Pulmonary artery endothelial cell (primary cell): Measurements from ENCODE around the gene PAQR8. TPM values are rescaled to one million over a fixed set of nuclear protein-coding genes. Genes with fewer than 3 reads are reported as not detected.

Source experiments
- DNase-seq: peaks from one replicate; pipeline ENCODE4 v3.0.0-alpha.2; 2011; ENCODE audit warnings: low read depth, low spot score
- total RNA-seq: library from RNA; depleted of rRNA; stranded (reverse); fragments of >200 nt; gene quantifications from 2 replicates; pipeline ENCODE4 v1.2.3, GENCODE V29; 2014

The PAQR8 gene, protein sequence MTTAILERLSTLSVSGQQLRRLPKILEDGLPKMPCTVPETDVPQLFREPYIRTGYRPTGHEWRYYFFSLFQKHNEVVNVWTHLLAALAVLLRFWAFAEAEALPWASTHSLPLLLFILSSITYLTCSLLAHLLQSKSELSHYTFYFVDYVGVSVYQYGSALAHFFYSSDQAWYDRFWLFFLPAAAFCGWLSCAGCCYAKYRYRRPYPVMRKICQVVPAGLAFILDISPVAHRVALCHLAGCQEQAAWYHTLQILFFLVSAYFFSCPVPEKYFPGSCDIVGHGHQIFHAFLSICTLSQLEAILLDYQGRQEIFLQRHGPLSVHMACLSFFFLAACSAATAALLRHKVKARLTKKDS
- 4.2 and 7.5 TPM in 2 replicates for total RNA-seq

DNA sequence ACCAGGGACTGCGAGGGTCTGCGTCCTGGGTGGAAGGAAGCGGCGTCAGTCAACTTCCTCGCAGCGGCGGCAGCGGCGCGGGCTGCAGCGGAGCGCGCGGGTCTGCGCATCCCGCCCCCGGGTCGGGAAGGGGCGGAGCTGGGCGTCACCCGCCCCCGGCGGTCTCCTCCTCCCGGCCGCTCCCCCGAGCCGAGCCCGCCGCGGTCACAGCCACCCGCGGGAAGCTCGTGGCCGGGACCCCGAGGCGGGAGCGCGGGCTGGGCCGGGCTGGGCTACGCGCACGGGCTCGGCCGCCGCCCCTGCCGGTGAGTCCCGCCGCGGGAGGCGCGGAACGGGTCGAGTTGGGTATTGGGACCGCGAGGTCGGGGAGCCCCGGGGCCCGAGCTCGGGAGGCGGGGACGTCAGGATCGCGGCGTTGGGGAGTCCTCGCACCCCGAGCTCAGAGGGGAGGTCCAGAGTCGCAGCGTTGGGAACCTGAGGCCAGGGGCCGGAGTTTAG lies at the start of gene PAQR8:
PAQR8 (plus strand) TSS at position 207 of the 498 bp plus-strand sequence. CDS start 41,063 bp downstream, outside the sequence.
- DNase-seq = peak; percentile 29

DNA sequence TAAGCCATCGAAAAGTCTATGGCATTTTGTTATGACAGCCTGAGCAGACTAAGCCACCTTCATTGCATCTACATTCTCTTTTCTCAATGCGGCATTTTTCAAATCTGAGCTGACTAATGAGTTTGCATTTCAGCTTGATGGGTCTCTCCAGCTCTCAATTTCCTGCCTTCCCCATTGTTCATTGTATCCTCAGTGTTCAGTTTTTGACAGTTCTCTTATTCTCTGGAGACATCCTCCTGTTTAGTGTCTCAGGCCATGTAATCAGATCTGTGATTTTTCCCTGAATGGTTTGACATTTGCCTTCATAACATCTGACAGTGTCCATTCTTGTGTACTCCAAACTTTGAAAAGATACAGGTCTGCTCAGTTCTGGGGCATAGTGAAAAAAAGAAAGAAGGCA lies 49.5 kb upstream of the PAQR8 start:
- DNase-seq = no peak

DNA sequence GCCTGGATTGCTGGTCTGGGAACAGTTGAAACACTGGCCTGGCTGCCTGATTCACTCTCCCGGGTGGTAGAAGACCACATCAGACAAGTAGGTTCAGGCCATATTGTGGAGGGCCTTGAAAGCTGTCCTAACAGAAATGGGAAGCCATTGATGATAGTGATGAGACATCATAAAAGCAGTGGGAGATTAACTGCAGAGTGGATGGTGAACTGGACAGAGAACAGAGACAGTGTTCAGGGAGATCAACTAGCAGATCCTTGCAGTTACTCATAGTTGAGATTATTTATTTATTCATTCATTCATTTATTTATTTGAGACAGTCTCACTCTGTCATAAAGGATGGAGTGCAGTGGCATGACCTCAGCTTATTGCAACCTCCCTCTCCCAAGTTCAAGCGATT lies 47.2 kb upstream of the PAQR8 start:
- DNase-seq = no peak

DNA sequence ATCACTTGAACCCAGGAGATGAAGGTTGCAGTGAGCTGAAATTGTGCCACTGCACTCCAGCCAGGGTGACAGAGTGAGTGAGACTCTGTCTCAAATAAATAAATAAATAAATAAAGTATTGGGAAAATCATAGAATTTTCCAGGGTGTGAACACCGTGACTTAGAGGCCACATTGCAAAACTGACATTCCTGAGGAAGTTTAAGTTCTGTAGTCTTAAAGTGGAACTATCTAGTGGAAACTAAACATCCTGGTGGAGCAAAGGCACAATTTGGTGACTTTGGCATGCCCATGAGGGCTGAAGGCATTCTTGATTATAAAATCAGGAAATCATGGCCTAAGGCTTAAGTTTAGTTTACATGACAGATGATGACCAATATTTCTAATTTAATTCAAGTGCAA lies 44.7 kb upstream of the PAQR8 start:
- DNase-seq = no peak

DNA sequence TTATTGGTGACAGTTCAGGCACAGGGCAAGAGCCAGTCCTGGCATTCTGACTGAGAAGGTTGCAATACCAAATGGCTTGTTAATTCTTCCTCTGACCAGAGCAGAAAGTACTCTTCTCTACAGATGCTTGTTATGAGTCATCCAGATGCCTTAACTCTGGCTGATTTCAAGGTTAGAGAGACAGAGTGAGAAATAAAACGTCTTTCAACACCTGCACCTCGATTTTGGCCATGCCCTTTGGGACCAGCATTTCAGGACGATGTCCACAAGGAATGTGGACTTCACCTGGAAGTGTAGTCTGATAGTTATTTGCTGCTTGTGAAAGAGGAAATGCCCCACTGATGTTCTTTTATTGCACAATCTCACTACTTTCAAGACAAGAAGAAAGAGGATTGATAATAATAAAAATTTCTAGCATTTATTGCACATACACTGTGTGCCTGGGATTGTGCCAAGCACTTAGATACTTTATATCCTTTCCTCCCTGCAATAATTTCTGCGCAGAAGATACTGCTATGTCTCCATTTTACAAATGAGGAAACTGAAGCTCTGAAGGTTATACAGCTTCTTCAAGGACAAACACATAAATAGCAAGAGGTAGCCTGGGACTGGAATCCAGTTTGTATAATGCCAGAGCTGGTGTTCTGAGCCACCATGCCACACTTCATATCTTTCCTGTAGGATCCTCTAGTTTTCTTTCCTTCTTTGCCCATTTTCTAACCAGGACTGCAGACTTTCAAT lies 43.9 kb upstream of the PAQR8 start:
- DNase-seq = no peak

DNA sequence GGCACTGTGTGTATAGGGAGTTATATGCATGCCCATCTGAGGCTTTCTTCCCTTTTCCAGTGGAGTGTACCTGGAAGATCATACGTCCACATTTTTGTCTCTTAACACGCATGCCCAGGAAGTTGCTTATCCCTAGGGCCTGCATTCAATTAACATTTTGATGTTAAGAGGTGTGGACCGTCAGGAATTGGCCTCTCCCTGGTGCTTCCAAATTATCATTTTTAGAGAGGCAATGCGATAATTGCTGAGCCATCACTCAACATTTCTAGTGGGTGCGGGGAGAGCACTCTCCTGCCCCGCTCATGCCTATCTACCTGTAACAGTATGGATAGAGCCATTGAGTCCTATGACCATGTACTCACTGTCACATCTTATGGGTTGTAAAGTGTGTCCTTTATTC lies 37.8 kb upstream of the PAQR8 start:
- DNase-seq = no peak

DNA sequence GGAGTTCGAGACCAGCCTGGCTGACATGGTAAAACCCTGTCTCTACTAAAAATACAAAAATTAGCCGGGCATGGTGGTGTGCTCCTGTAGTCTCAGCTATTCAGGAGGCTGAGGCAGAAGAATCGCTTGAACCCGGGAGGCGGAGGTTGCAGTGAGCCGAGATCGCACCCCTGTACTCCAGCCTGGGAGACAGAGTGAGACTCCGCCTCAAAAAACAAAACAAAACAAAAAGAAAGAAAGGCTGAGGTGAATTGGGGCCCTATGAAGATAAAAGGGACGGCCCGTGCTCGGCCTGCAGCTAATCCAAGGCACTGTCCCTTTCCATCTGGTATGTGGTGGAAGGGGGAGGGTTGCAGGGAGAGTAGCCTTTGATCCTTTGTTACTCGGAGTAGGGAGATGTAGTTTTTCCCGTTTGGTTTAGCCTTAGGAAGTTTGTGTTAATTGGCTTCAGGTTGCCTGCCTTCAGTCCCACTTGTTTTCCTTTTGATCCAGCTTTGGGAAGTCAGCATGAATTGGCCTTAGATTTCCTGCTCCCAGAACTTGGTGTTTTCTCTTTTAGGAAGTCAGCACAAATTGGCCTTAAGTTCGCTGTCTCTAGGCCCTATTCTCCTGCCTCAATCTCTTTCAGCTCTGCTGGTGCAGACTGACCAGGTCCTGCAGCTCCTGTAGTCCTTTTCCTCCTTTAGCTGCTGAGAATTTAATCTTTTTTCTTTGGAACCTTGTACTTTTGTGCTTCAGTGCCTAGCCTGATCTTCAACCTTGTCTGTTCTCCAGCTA lies 36.1 kb upstream of the PAQR8 start:
- no peak for DNase-seq

DNA sequence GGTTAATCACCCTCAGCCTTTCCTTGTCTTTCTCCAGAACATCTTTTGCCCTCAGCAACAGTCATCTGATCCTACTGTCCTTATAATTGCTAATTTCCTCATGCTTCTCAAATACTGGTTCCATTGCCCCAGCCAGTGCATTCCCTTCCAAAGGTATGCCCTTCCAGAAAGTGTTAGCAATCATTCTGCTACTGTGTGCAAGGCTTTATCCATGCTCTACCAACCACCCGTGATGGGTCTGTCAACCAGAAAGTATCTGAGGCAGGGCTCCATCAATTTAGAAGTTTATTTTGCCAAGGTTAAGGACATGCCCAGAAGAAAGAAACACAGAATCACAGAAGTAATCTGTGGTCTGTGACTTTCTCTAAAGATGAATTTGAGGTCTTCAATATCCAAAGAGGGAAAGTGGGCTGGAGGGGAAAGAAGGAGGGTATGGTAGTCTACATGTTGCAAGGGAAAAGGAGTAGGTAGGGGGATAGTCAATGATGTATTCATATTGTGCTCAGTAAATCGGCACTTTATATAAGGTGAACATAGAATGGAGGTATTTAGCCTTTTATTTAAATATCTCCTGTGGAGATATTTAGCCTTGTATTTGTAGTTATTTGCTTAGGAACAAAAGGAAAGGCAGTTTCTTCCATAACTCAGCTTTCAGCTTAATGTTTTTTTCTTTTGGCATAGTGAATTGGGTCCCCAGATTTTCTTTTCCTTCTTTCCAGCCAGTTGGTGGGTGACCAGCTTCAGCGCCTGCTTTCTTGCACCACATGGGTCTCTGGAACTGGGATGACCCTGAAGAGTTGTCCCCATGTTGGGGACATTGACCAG lies 35.2 kb upstream of the PAQR8 start:
- no peak for DNase-seq

DNA sequence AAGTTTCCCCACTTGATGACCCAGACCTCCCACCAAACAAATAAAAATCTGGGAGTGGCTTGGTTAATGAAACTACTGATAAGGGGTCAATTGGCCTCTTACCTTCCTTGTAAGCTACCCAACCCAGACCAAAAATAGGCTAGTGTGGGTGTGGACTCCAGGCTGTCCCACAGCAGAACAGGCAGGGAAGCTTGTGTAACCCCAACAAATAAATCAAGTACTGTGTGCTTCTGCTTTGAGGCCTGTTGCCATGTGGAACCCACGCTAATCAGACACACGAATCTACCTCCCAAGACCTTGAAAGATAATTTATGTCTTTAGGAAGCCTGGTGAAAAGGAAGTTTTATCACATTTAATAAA lies 33.7 kb upstream of the PAQR8 start:
- no peak for DNase-seq

DNA sequence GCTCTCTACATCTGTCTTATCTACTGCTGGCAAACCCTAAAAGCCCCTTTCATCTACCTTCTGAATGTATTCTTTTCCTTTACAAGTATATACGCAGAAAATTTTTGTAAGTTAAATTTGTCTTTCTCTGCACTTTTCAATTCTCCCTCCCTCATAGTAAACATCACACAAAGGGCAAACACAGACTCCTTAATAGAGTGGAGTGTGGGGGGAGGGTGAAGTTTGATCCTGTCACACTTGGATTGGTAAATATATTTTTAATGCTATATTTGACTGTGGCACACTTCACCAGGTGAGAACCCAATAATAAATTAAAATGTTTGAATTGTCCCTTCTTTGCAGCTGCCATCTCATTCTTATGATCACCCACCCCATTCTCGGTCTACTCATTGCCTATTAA lies 33.2 kb upstream of the PAQR8 start:
- DNase-seq = no peak

DNA sequence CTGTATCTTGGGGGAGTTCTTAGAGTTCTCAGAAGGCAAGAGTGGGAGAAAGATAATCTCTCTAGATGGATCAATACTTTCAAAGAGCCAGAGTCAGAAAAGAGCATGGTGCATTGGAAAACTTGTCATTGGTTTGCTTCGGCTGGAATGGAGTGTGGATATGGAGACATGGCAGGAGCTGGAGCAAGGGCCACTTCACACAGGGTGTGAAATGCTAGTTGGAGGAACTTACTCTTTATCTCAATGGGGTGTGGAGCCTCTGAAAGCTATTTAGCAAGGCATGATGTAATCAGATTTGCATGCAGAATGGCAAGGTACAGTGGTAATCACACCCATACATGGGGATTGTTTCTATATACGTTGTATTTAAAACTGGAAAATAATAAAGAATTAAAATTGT lies 31.5 kb upstream of the PAQR8 start:
- DNase-seq = no peak

DNA sequence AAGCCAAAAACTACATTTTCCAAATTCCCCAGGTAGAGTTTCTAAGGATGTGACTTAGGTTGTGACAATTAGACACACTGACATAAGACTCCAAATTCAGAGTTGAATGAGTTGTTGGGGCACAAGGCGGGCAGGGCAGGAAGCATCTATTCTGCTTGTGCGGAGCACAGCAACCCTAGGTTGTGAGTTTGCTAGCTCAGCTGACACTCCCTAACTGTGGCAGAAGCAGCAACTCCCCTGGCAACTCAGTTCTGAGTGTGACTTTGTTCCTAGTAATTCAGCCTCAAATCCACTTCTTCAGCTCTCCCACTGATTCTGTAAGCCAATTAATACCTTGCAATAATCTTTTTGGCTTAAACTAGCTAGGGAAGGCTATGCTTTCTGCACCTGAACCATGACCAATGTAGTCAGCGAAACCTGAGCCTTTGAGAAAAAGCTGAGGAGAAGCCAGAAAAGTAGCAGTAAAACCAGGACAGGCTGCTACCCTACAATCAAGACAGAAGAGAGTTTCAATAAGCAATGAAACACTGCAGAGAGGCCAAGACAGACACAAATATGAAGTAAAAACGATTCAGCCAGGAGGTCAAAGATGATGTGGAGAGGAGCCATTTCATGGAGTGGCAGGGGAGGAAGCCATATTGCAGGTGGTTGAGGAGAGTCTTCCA lies 30.0 kb upstream of the PAQR8 start:
- DNase-seq = no peak

DNA sequence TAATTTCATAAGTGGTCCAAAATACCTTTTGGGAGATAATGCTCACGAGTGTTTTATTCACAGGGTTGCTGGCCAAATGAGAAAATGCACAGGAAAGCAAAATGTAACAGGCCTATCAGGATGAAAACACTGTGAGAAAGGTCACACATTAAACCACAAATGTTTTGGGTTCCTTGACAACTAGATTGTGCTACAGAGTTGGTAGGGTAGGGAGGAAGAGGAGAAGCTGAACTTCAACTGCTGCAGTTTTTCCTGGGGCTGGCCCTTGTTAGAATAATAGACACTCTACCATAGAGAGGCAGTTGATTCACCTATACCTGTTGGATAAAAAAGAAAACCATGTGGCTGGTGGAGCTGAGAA lies 28.1 kb upstream of the PAQR8 start:
- DNase-seq = no peak

DNA sequence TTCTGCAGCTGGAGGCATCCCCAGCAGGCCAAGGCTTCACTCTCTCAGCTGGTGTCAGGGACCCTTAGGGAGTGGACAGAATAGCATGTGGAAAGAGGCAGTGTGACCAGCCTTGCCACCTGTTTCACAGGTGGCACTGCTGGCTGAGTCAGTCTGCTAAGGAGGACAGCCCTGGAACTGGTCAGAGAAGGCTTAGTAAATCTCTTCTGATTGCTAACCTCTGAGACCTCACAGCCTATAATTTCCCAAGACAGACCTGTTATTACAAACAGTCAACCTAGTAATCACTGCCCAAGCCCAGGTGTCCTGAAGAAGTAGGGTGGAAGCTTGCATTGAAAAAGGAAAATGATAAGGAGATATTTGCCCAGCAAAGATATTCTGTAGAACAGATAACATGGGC lies 26.4 kb upstream of the PAQR8 start:
- no peak for DNase-seq

DNA sequence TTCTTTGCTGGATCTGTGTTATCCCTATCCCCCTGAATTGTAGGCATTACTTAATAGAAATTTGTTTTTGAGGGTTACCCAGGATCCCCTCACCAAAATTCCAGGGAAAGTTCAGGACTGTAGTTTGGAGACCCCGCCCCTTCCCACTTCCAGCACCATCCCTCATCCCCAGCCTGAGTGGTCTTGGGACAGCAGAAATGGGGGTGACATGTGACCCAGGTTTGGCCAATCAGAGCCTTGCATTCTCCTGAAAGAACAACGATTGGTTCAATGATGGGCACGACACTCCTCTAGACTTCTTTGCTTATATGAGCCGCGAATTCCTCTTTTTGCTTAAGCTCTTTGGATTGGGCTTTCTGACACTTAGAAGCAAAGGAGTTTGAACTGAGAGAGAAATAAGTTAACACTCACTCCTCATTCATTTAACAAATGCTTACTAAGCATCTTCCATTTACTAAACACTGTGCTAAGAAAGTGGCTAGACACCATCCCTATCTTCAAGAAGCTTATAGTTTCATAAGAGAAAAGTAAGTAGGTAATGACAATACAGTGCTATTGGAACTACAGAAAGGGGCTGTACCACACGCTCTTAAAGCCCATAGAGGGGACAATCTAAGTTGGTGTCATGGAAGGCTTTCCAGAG lies 24.9 kb upstream of the PAQR8 start:
- no peak for DNase-seq

DNA sequence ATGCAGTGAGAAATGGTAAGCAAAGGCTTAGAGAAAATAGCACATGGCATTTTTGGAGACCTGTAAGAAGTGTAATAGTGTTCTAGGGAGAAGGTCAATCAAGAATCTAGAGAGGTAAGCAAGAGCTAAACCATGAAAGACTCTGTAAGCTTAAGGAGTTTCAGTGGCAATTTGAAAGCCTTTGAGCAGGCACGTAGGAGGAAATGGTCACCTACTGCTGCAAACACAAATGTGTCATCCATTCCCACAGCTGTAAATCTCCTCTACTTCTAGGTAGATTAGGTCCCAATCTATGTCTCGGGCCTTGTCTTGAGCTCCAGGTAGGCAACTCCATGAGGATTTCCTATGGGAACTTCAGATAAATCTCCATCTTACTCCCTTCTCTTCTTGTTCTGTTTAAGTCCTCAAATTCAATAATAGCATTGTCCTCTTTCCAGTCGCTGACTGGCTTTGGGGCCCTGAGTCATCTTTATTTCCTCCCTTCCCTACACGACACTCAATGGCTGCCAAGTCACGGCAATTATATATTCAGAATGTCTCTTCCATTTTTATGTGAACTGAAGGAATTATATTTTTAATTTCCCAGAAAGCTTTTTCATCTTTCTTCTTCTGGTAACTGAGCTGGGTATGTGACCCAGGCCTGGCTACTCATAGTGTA lies 24.2 kb upstream of the PAQR8 start:
- DNase-seq = no peak

DNA sequence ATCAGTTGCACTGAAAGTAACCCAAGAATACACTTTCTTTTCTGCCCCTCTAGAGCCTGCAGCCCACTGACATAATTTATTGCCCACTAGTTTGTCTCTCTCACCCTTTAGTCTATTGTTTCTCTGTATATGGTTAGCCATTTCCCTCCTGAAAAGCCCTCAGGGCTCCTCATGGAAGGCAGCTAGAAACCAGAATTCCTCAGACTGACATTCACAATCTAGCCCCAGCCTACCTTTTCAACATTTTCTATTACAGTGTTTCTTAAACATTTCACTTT lies 21.4 kb upstream of the PAQR8 start:
- no peak for DNase-seq

DNA sequence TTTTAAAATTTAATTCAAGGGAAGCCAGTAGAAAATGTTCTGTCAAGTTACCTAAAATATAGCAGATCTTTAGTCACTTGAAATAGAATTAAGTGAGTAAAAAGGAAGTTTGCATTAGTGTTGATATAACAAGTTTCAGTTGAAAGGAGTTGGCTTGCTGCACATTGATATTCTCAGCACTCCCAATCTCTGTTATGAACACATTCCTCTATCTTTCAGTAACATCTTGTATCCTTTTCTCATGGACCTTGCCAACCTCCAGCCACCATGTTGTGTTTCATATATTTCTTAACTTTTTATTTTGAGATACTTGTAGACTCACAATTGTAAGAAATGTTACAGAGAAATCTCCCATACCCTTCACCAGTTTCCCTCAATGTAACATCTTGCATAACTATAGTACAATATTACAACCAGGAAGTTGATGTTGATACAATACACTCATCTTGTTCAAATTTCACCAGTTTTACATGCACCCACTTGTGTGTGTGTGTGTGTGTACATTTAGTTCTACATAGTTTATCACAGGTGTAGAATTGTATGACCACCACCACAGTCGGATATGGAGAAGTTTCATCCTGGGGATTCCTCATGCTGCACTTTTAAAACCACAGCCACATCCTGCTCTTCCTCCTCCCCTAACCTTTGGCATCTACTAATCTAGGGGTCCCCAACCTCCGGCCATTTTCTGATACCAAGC lies 20.2 kb upstream of the PAQR8 start:
- DNase-seq = no peak

DNA sequence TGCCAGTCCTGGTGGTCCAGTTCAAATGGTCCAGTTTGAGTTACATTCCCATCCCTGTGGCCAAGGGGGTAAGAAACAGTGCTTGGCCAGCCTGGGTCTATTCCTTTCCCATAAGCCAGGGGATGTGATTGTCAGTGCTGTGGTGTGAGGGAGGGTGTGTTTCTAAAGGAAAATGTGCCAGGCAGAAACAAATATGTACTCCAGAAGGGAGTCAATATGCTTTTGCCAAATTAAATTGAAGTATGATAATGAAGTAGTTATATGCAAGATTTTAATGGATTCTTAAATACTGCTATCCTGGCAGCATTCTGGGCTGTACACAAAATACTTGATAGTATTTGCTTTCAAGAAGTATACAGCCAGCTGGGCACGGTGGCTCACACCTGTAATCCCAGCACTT lies 16.6 kb upstream of the PAQR8 start:
- DNase-seq = no peak
